Peyer's patch (tissue), 4 donors: ENCODE data around the gene ZSCAN5A. TPM values are rescaled to one million over a fixed set of nuclear protein-coding genes. Genes with fewer than 3 reads are reported as not detected.
"Not testable (repeated sequence)": the region's sequence is repeated elsewhere in the genome, so short reads cannot be mapped to it uniquely, and the experiment has no call there.

ENCODE experiments used
- DNase-seq, 3 donors: peaks; one replicate each; pipeline ENCODE4 v3.0.0-alpha.2; 2017 to 2019
- H3K27ac ChIP-seq, 4 donors: fragments of 200-600 bp; sonication (generic); one replicate each; pipeline ENCODE4 v1.5.1; 2016 to 2019
- H3K27me3 ChIP-seq, 2 donors: fragments of 200-600 bp; sonication (generic); one replicate each; pipeline ENCODE4 v1.5.1; 2019
- H3K36me3 ChIP-seq, 3 donors: fragments of 200-600 bp; sonication (generic); one replicate each; pipeline ENCODE4 v1.5.1; 2016 to 2019
- H3K4me1 ChIP-seq, 4 donors: fragments of 200-600 bp; sonication (generic); one replicate each; pipeline ENCODE4 v1.5.1; 2016 to 2019
- H3K4me3 ChIP-seq, 4 donors: fragments of 200-600 bp; sonication (generic); 1 replicate in 3 of 4; 2 replicates in 1 of 4; pipeline ENCODE4 v1.5.1; 2016 to 2019; ENCODE audit warnings: mild to moderate bottlenecking in 1 of 4
- H3K9me3 ChIP-seq, 4 donors: fragments of 200-600 bp; sonication (generic); one replicate each; pipeline ENCODE4 v1.5.1; 2016 to 2019; ENCODE audit warnings: mild to moderate bottlenecking in 1 of 4
- CTCF ChIP-seq, 6 experiments: fragments of 450-650 bp in 4 of 6; fragments of 200-600 bp in 2 of 6; sonication (generic) in 1 of 6; IDR thresholded peaks; one replicate each; pipeline ENCODE4 v1.5.1; 2017 to 2019; ENCODE audit warnings: antibody characterized with exemption in 6 of 6, mild to moderate bottlenecking in 3 of 6, moderate library complexity in 1 of 6
- POLR2A ChIP-seq, 2 donors: fragments of 450-650 bp; IDR thresholded peaks; one replicate each; pipeline ENCODE4 v1.5.1; 2017; ENCODE audit warnings: antibody characterized with exemption in 2 of 2, mild to moderate bottlenecking in 2 of 2, moderate library complexity in 2 of 2
- total RNA-seq, 4 donors: library from RNA; depleted of rRNA; stranded (reverse); fragments of >200 nt; gene quantifications; one replicate each; pipeline ENCODE4 v1.1.0, GENCODE V29; 2016

Gene ZSCAN5A
- total RNA-seq, 4 donors from 2014 or later: 14.9 to 19.0 (median 15.3) TPM

DNA sequence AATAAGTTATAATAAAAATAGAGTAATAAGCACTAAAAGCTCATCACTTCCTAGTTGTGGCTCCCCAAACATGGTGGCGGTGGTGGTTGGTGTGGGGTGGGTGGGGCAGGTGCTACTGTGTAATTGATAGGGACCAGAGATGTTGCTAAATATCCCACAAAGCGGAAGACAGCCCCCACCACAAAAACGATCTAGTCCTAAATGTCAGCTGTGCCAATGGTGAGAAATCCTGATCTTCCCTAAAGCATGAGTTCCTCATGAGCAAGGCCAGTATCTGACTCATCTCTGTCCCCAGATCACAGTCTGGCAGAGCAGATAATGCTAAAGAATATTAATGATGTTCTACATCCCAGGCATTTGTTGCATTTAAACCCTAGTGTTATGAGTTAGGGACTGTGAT is 44.0 kb downstream of the ZSCAN5A start:
- no peaks in the 10 kb centered on the region for H3K27me3 ChIP-seq
- H3K9me3 ChIP-seq: no peaks in the 10 kb centered on the region
- no peaks in the 10 kb centered on the region for H3K4me1 ChIP-seq
- H3K36me3 ChIP-seq: no peaks in the 10 kb centered on the region
- no peak for TF ChIP-seq CTCF (IDR thresholded peaks at IDR 0.05)
- no peak for TF ChIP-seq POLR2A (IDR thresholded peaks at IDR 0.05)
- H3K4me3 ChIP-seq: no peak overlapping the region
- no peak for DNase-seq
- no peak overlapping the region for H3K27ac ChIP-seq

DNA sequence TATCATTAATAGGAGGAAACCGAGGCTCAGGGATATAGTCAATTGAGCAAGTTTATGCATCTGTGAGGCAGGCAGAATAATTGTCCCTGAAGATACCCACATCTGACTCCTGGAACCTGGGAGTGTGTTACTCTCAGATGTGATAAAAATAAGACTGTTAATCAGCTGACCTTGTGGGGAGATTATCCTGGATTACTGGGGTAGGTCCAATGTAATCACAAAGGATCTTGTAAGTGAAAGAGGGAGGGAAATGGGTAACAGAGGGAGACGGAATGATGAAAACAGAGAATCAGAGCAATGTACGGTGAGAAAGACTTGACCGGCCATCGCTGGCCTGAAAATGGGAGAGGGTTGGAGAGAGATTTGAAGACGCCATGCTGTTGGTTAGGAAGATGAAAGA is 45.3 kb downstream of the ZSCAN5A start:
- TF ChIP-seq POLR2A (IDR thresholded peaks at IDR 0.05): no peak
- TF ChIP-seq CTCF (IDR thresholded peaks at IDR 0.05): no peak
- no peaks in the 10 kb centered on the region for H3K27me3 ChIP-seq
- no peak overlapping the region for H3K4me3 ChIP-seq
- H3K36me3 ChIP-seq: no peaks in the 10 kb centered on the region
- no peak for DNase-seq
- H3K27ac ChIP-seq: no peak overlapping the region
- no peaks in the 10 kb centered on the region for H3K4me1 ChIP-seq
- no peaks in the 10 kb centered on the region for H3K9me3 ChIP-seq

- no peaks in the 10 kb centered on the region for H3K36me3 ChIP-seq
- H3K4me3 ChIP-seq: no peak overlapping the region
- no peak for DNase-seq
- no peaks in the 10 kb centered on the region for H3K9me3 ChIP-seq
- no peaks in the 10 kb centered on the region for H3K4me1 ChIP-seq
- H3K27me3 ChIP-seq: no peaks in the 10 kb centered on the region
- H3K27ac ChIP-seq: no peak overlapping the region
- TF ChIP-seq CTCF (IDR thresholded peaks at IDR 0.05) (no peak), POLR2A (IDR thresholded peaks at IDR 0.05) (no peak)
Measured at GRCh38 chr19:56266051-56266450, 48.6 kb downstream of the ZSCAN5A start.

DNA sequence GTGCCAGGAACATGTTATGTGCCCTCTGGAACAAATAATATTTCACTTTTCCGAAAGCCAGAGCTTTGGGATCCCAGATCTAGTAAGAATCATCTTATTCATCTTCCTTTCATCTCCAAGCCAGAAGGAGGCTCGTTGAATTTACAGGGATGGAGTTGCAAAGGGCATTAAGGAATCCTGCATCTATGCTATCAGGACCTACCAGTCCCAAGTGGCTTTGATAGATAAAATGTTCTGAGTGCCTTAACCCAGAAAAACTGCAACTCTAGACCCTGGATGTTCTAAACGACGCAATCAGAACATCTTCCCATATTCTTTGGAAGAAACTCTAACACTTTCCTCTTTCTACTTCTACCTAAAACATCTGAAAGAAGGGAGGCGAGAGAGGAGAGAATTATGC is 51.3 kb downstream of the ZSCAN5A start:
- Histone ChIP-seq H3K4me1 (no peaks in the 10 kb centered on the region), H3K4me3 (no peak overlapping the region), H3K36me3 (no peaks in the 10 kb centered on the region), H3K27me3 (no peaks in the 10 kb centered on the region), H3K9me3 (no peaks in the 10 kb centered on the region), H3K27ac (no peak overlapping the region)
- no peak for DNase-seq
- TF ChIP-seq CTCF (IDR thresholded peaks at IDR 0.05) (no peak), POLR2A (IDR thresholded peaks at IDR 0.05) (no peak)

- H3K9me3 ChIP-seq, H3K27ac ChIP-seq, H3K4me1 ChIP-seq, H3K27me3 ChIP-seq, H3K36me3 ChIP-seq, DNase-seq, H3K4me3 ChIP-seq: not testable (repeated sequence)
Measured at GRCh38 chr19:56261932-56262331, 52.7 kb downstream of the ZSCAN5A start.

DNA sequence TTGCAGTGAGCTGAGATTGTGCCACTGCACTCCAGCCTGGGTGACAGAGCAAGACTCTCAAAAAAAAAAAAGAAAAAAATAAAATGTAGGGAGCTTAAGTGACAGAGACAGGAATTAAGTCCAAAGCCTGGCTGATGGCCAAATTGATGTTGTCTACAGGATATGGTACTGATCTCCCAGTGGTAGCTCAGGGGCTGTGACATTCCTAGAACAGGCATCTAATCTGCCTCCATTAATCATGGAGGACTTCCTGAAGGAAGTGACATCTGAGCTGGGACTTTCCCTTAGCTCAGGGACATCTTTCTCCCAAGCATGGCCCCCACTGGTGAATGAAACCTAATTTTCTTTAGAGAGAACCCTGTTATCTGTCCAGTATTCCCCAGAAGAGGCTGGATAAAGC is 53.5 kb downstream of the ZSCAN5A start:
- Histone ChIP-seq H3K36me3 (no peaks in the 10 kb centered on the region), H3K27me3 (no peaks in the 10 kb centered on the region), H3K27ac (no peak overlapping the region), H3K4me1 (no peaks in the 10 kb centered on the region), H3K9me3 (no peaks in the 10 kb centered on the region), H3K4me3 (no peak overlapping the region)
- DNase-seq: no peak
- TF ChIP-seq POLR2A (IDR thresholded peaks at IDR 0.05) (no peak), CTCF (IDR thresholded peaks at IDR 0.05) (no peak)
